Thoracic aorta endothelial cell (primary cell): ENCODE data around the gene PRAMEF5. TPM values are rescaled to one million over a fixed set of nuclear protein-coding genes. Genes with fewer than 3 reads are reported as not detected.

Experiments
- small RNA-seq: library from RNA; depleted of rRNA; stranded (forward); fragments of <200 nt; gene quantifications from one replicate; pipeline ENCODE3, GENCODE V24; 2012
- total RNA-seq: library from RNA; depleted of rRNA; stranded (reverse); fragments of >200 nt; gene quantifications from 2 replicates; pipeline ENCODE4 v1.2.3, GENCODE V29; 2012

The PRAMEF5 gene
- not detected in 2 replicates for total RNA-seq

DNA sequence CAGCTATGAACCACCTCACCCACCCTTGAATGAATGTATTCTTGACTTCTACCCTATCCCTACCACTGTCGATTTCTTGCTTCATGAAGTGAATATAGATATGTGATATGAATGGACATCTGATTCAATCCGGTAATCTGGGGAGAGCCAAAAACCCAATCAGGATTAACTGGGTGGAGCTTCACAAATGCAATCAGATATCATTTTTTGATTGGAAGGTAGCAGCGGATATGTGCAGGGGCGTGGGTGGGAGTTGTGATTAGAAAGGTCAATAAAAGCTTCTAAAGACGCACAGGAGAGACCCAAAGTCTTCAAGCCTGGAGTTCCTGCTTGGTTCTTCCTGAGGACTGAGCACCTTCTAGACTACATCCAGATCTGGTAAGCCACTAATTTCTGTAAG is at the start of gene PRAMEF5:
PRAMEF5 (plus strand) TSS at position 301 of the 400 bp plus-strand sequence. CDS start 5,071 bp downstream, outside the sequence.

DNA sequence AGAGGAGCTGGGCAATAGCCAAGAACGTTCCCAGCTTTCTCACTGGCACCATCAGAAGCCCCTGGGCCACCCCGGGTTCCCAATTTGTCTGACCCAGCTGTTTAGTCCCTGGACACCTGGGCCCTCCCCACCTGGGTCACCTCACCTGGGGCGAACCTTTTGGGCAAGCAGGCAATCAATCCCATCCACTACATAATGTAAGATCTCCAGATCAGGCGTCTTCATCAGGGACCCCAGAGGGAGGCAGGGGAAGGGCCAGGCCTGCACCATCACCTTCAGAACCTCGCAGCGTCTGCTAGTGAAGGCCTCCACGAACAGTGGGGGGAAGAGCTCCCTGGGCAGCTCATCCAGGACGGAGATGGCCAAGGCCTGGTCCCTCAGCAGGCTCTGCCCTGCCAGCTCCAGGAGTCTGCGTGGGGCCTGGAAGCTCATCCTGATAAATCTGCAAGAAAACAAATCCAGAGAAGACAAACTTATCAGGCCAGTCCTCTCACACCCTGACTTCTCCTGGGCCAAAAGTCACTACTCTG is 28.3 kb upstream of the PRAMEF5 start, which contains the start of gene PRAMEF18:
PRAMEF18 (minus strand) TSS at position 480 of the 530 bp plus-strand sequence; CDS start at position 432, 48 bp downstream.

GRCh38 chr1:13285037-13285436 is 31.0 kb downstream of the PRAMEF5 start, which contains the start of gene PRAMEF8:
Gene PRAMEF8, minus strand, starts transcription at chr1:13285137. Its CDS starts 1,046 bp downstream, at chr1:13284091.

DNA sequence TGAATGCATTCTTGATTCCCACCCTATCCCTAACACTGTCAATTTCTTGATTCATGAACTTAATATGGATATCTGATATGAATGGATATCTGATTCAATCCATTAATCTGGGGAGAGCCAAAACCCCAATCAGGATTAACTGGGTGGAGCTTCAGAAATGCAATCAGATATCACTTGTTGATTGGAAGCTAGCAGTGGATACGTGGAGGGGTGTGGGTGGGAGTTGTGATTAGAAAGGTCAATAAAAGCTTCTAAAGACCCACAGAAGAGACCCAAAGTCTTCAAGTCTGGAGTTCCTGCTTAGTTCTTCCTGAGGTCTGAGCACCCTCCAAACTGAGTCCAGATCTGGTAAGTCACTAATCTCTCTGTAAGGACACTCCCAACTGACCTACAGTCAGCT is 49.2 kb downstream of the PRAMEF5 start, which contains the start of gene PRAMEF33:
PRAMEF33 (plus strand) TSS at position 301 of the 400 bp plus-strand sequence. CDS start 2,416 bp downstream, outside the sequence.

Small RNA genes within 50 kb of the gene (small RNA-seq; reads per million reads assigned to genes)
- not detected for gene RNU6-771P

Other genes with a start within 250 kb of the PRAMEF5 start
- gene PRAMEF27, start 197.6 kb upstream of the PRAMEF5 start, total RNA-seq = not detected in 2 replicates
- not detected in 2 replicates for gene HNRNPCL3, start 193.4 kb upstream of the PRAMEF5 start, total RNA-seq
- not detected in 2 replicates for gene PRAMEF25, start 183.4 kb upstream of the PRAMEF5 start, total RNA-seq
- not detected in 2 replicates for gene HNRNPCL2, start 137.3 kb upstream of the PRAMEF5 start, total RNA-seq
- not detected in 2 replicates for gene PRAMEF26, start 98.2 kb upstream of the PRAMEF5 start, total RNA-seq
- not detected in 2 replicates for gene HNRNPCL4, start 88.6 kb upstream of the PRAMEF5 start, total RNA-seq
- not detected in 2 replicates for gene PRAMEF9, start 82.3 kb upstream of the PRAMEF5 start, total RNA-seq
- gene PRAMEF13, start 52.8 kb upstream of the PRAMEF5 start, total RNA-seq = not detected in 2 replicates
- not detected in 2 replicates for gene PRAMEF18, start 28.0 kb upstream of the PRAMEF5 start, total RNA-seq
- not detected in 2 replicates for gene PRAMEF8, start 30.9 kb downstream of the PRAMEF5 start, total RNA-seq
- not detected in 2 replicates for gene PRAMEF33, start 49.3 kb downstream of the PRAMEF5 start, total RNA-seq
- gene PRAMEF15, start 61.4 kb downstream of the PRAMEF5 start, total RNA-seq = not detected in 2 replicates
- gene PRAMEF14, start 92.9 kb downstream of the PRAMEF5 start, total RNA-seq = not detected in 2 replicates
- not detected in 2 replicates for gene PRAMEF19, start 117.7 kb downstream of the PRAMEF5 start, total RNA-seq
- not detected in 2 replicates for gene PRAMEF17, start 135.4 kb downstream of the PRAMEF5 start, total RNA-seq
- gene PRAMEF20, start 156.3 kb downstream of the PRAMEF5 start, total RNA-seq = not detected in 2 replicates